ENCODE measurements around the gene ZNF304. TPM values are rescaled to one million over a fixed set of nuclear protein-coding genes. Genes with fewer than 3 reads are reported as not detected.

ZNF304 gene
- total and polyA plus RNA-seq, 2 of the 13 experiments (the other 11 are each of a cell fraction or from before 2014, with no cell fraction given): 3.4 to 8.0 TPM

DNA sequence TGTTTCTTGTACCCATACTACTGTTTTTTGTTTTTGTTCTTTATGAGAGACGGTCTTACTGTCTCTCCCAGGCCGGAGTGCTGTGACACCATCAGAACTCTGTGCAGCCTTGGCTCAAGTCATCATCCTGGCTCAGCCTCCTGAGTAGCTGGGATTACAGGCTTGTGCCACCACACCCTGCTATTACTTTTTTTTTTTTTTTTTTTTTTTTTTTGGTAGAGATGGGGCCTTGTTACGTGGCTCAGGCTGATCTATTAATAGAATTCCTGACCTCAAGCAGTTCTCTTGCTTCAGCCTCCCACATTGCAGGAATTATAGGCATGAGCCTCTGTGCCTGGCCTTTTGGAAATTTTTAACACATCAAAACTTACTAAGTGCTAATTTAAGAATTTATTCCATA, 2.9 kb upstream of the ZNF304 start:
- H4K20me1 ChIP-seq (ENCODE audit: insufficient read depth, low read length): no peaks in the 10 kb centered on the region
- in situ Hi-C loops (cut with HindIII; ENCODE audit: extremely low pct_ligation_motif_present, low pct_unique_long_range_greater_than_20kb) (no loop called here), intact Hi-C loops (cut with micrococcal nuclease; ENCODE audit: unreplicated experiment) (no loop called here)
- H2AFZ ChIP-seq (ENCODE audit: low read length): no peak overlapping the region
- peaks cover 0 to 3% of the 10 kb centered on the region in 2 experiments; a peak in 2 of 5 replicates for H3K27me3 ChIP-seq (ENCODE audit: control insufficient read depth in 1 of 2, insufficient read depth in 2 of 2, low read length in 2 of 2)
- H3K79me2 ChIP-seq (ENCODE audit: insufficient read depth, low read length): peaks cover 21% of the 10 kb centered on the region
- no peak overlapping the region for H3K4me2 ChIP-seq (ENCODE audit: low read depth, low read length)
- no TSS peak for BruUV-seq (replicated peaks)
- H3K9me3 ChIP-seq (ENCODE audit: low read length): no peaks in the 10 kb centered on the region
- DNase-seq (ENCODE audit: low spot score) (no peak), FAIRE-seq (no peak), ATAC-seq (no peak)
- H3K36me3 ChIP-seq (replicated peaks in 1 of 2; ENCODE audit: control insufficient read depth in 1 of 2, insufficient read depth in 2 of 2, low read length in 2 of 2): peaks cover 0 to 3% of the 10 kb centered on the region in 2 experiments; a peak in 1 of 5 replicates
- no peak overlapping the region for H3K4me3 ChIP-seq (replicated peaks in 1 of 3; ENCODE audit: insufficient read depth in 1 of 3, low read depth in 2 of 3, low read length in 3 of 3)
- ChIA-PET CTCF (ENCODE audit: low intra/inter-chr PET ratio, low total read pairs) (no interaction called here), POLR2A (interaction anchor here (0.6 kb wide), 1 partner anchor 87 kb away, joined by 3 read pairs; no protein-coding TSS in a partner anchor)
- peaks cover 21% of the 10 kb centered on the region for H3K4me1 ChIP-seq (ENCODE audit: insufficient read depth, low read length)
- 41% methylated on average over 3 of the region's 3 CpGs for WGBS (ENCODE audit: low lambda C conversion rate)
- TF ChIP-seq FLYWCH1 (CRISPR knock-in tag; IDR thresholded peaks at IDR 0.05): no peak
- no peak for TF ChIP-seq GTF3A (CRISPR knock-in tag; conservative IDR thresholded peaks at IDR 0.05)
- TF ChIP-seq SIN3A (IDR thresholded peaks at IDR 0.05; ENCODE audit: borderline replicate concordance, low read depth, low read length): no peak
- TF ChIP-seq, protein P1, sequence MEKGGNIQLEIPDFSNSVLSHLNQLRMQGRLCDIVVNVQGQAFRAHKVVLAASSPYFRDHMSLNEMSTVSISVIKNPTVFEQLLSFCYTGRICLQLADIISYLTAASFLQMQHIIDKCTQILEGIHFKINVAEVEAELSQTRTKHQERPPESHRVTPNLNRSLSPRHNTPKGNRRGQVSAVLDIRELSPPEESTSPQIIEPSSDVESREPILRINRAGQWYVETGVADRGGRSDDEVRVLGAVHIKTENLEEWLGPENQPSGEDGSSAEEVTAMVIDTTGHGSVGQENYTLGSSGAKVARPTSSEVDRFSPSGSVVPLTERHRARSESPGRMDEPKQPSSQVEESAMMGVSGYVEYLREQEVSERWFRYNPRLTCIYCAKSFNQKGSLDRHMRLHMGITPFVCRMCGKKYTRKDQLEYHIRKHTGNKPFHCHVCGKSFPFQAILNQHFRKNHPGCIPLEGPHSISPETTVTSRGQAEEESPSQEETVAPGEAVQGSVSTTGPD (CRISPR knock-in tag; IDR thresholded peaks at IDR 0.05): no peak
- TF ChIP-seq, protein P2, sequence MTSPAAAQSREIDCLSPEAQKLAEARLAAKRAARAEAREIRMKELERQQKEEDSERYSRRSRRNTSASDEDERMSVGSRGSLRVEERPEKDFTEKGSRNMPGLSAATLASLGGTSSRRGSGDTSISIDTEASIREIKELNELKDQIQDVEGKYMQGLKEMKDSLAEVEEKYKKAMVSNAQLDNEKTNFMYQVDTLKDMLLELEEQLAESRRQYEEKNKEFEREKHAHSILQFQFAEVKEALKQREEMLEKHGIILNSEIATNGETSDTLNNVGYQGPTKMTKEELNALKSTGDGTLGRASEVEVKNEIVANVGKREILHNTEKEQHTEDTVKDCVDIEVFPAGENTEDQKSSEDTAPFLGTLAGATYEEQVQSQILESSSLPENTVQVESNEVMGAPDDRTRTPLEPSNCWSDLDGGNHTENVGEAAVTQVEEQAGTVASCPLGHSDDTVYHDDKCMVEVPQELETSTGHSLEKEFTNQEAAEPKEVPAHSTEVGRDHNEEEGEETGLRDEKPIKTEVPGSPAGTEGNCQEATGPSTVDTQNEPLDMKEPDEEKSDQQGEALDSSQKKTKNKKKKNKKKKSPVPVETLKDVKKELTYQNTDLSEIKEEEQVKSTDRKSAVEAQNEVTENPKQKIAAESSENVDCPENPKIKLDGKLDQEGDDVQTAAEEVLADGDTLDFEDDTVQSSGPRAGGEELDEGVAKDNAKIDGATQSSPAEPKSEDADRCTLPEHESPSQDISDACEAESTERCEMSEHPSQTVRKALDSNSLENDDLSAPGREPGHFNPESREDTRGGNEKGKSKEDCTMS (CRISPR knock-in tag; conservative IDR thresholded peaks at IDR 0.05): no peak
- TF ChIP-seq ZNF670 (CRISPR knock-in tag; IDR thresholded peaks at IDR 0.05; ENCODE audit: borderline replicate concordance): no peak
- no peak for TF ChIP-seq ZNF496 (CRISPR knock-in tag; IDR thresholded peaks at IDR 0.05; ENCODE audit: insufficient replicate concordance)
- no peak for TF ChIP-seq ERF (CRISPR knock-in tag; IDR thresholded peaks at IDR 0.05)
- TF ChIP-seq, protein P3, sequence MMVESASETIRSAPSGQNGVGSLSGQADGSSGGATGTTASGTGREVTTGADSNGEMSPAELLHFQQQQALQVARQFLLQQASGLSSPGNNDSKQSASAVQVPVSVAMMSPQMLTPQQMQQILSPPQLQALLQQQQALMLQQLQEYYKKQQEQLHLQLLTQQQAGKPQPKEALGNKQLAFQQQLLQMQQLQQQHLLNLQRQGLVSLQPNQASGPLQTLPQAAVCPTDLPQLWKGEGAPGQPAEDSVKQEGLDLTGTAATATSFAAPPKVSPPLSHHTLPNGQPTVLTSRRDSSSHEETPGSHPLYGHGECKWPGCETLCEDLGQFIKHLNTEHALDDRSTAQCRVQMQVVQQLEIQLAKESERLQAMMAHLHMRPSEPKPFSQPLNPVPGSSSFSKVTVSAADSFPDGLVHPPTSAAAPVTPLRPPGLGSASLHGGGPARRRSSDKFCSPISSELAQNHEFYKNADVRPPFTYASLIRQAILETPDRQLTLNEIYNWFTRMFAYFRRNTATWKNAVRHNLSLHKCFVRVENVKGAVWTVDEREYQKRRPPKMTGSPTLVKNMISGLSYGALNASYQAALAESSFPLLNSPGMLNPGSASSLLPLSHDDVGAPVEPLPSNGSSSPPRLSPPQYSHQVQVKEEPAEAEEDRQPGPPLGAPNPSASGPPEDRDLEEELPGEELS (CRISPR knock-in tag; IDR thresholded peaks at IDR 0.05): no peak
- TF ChIP-seq, protein P4, sequence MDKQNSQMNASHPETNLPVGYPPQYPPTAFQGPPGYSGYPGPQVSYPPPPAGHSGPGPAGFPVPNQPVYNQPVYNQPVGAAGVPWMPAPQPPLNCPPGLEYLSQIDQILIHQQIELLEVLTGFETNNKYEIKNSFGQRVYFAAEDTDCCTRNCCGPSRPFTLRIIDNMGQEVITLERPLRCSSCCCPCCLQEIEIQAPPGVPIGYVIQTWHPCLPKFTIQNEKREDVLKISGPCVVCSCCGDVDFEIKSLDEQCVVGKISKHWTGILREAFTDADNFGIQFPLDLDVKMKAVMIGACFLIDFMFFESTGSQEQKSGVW (CRISPR knock-in tag; IDR thresholded peaks at IDR 0.05; ENCODE audit: borderline replicate concordance): no peak
- H3K9ac ChIP-seq (ENCODE audit: insufficient read depth, low read depth, low read length): no peak overlapping the region
- no peak overlapping the region for H3K27ac ChIP-seq (ENCODE audit: extremely low read length, insufficient read depth, low read length)

Data from HepG2 (cell line).